Islet precursor cell (in vitro differentiated cells): ENCODE measurements around the gene HOXB4.
A peak's percentile ranks its signal among the peaks of the same experiment; 100 is the strongest.

Experiments used
- DNase-seq: peaks from one replicate; pipeline ENCODE4 v3.0.0-alpha.2; 2018

Gene HOXB4

GRCh38 chr17:48556576-48557401 lies 21.4 kb downstream of the HOXB4 start:
- no peak for DNase-seq

GRCh38 chr17:48556229-48556575 lies 21.9 kb downstream of the HOXB4 start:
- no peak for DNase-seq

- DNase-seq: no peak
Observed at GRCh38 chr17:48555258-48556228, 22.6 kb downstream of the HOXB4 start.

- DNase-seq: peak; percentile 80
Observed at GRCh38 chr17:48554412-48555257, 23.5 kb downstream of the HOXB4 start.

GRCh38 chr17:48553826-48554225 lies 24.3 kb downstream of the HOXB4 start:
- no peak for DNase-seq

- DNase-seq: no peak
Observed at GRCh38 chr17:48553190-48553547, 25.0 kb downstream of the HOXB4 start.

GRCh38 chr17:48552466-48553189 lies 25.5 kb downstream of the HOXB4 start:
- peak; percentile 70 for DNase-seq

GRCh38 chr17:48551596-48552465 lies 26.3 kb downstream of the HOXB4 start:
- peak; percentile 68 for DNase-seq

GRCh38 chr17:48551214-48551555 lies 27.0 kb downstream of the HOXB4 start:
- DNase-seq: no peak

GRCh38 chr17:48550502-48551213 lies 27.5 kb downstream of the HOXB4 start:
- peak; percentile 71 for DNase-seq

- peak; percentile 58 for DNase-seq
Observed at GRCh38 chr17:48549914-48550501, 28.1 kb downstream of the HOXB4 start.

GRCh38 chr17:48549281-48549630 lies 28.9 kb downstream of the HOXB4 start:
- DNase-seq: no peak

- DNase-seq: peak; percentile 49
Observed at GRCh38 chr17:48548523-48549280, 29.4 kb downstream of the HOXB4 start.

GRCh38 chr17:48547808-48548522 lies 30.2 kb downstream of the HOXB4 start:
- DNase-seq: peak; percentile 52

- peak; percentile 73 for DNase-seq
Observed at GRCh38 chr17:48546924-48547807, 31.0 kb downstream of the HOXB4 start.

GRCh38 chr17:48546137-48546923 lies 31.8 kb downstream of the HOXB4 start:
- peak; percentile 85 for DNase-seq

- peak; percentile 44 for DNase-seq
Observed at GRCh38 chr17:48545539-48545938, 32.6 kb downstream of the HOXB4 start.
